Measurements from ENCODE around the gene FAAP20.

GRCh38 chr1:2156866-2157265 lies 37.7 kb downstream of the FAAP20 start:
- TF ChIP-seq, protein P1, sequence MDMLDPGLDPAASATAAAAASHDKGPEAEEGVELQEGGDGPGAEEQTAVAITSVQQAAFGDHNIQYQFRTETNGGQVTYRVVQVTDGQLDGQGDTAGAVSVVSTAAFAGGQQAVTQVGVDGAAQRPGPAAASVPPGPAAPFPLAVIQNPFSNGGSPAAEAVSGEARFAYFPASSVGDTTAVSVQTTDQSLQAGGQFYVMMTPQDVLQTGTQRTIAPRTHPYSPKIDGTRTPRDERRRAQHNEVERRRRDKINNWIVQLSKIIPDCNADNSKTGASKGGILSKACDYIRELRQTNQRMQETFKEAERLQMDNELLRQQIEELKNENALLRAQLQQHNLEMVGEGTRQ (CRISPR knock-in tag; IDR thresholded peaks at IDR 0.05): no peak
- TF ChIP-seq, protein P2, sequence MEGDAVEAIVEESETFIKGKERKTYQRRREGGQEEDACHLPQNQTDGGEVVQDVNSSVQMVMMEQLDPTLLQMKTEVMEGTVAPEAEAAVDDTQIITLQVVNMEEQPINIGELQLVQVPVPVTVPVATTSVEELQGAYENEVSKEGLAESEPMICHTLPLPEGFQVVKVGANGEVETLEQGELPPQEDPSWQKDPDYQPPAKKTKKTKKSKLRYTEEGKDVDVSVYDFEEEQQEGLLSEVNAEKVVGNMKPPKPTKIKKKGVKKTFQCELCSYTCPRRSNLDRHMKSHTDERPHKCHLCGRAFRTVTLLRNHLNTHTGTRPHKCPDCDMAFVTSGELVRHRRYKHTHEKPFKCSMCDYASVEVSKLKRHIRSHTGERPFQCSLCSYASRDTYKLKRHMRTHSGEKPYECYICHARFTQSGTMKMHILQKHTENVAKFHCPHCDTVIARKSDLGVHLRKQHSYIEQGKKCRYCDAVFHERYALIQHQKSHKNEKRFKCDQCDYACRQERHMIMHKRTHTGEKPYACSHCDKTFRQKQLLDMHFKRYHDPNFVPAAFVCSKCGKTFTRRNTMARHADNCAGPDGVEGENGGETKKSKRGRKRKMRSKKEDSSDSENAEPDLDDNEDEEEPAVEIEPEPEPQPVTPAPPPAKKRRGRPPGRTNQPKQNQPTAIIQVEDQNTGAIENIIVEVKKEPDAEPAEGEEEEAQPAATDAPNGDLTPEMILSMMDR (IDR thresholded peaks at IDR 0.05): no peak
- TF ChIP-seq ETV6 (CRISPR knock-in tag; IDR thresholded peaks at IDR 0.05) (no peak), TEAD4 (CRISPR knock-in tag; IDR thresholded peaks at IDR 0.05) (no peak), ZNF425 (CRISPR knock-in tag; conservative IDR thresholded peaks at IDR 0.05) (no peak), ZNF671 (CRISPR knock-in tag; IDR thresholded peaks at IDR 0.05) (no peak), ZNF512 (CRISPR knock-in tag; IDR thresholded peaks at IDR 0.05; ENCODE audit: borderline replicate concordance) (no peak), TP53 (CRISPR knock-in tag; IDR thresholded peaks at IDR 0.05) (no peak), ATF2 (CRISPR knock-in tag; IDR thresholded peaks at IDR 0.05; ENCODE audit: borderline replicate concordance, low read depth) (no peak), CBFB (CRISPR knock-in tag; IDR thresholded peaks at IDR 0.05; ENCODE audit: low read depth) (no peak), ZNF232 (CRISPR knock-in tag; IDR thresholded peaks at IDR 0.05) (no peak)
- TF ChIP-seq, protein P3, sequence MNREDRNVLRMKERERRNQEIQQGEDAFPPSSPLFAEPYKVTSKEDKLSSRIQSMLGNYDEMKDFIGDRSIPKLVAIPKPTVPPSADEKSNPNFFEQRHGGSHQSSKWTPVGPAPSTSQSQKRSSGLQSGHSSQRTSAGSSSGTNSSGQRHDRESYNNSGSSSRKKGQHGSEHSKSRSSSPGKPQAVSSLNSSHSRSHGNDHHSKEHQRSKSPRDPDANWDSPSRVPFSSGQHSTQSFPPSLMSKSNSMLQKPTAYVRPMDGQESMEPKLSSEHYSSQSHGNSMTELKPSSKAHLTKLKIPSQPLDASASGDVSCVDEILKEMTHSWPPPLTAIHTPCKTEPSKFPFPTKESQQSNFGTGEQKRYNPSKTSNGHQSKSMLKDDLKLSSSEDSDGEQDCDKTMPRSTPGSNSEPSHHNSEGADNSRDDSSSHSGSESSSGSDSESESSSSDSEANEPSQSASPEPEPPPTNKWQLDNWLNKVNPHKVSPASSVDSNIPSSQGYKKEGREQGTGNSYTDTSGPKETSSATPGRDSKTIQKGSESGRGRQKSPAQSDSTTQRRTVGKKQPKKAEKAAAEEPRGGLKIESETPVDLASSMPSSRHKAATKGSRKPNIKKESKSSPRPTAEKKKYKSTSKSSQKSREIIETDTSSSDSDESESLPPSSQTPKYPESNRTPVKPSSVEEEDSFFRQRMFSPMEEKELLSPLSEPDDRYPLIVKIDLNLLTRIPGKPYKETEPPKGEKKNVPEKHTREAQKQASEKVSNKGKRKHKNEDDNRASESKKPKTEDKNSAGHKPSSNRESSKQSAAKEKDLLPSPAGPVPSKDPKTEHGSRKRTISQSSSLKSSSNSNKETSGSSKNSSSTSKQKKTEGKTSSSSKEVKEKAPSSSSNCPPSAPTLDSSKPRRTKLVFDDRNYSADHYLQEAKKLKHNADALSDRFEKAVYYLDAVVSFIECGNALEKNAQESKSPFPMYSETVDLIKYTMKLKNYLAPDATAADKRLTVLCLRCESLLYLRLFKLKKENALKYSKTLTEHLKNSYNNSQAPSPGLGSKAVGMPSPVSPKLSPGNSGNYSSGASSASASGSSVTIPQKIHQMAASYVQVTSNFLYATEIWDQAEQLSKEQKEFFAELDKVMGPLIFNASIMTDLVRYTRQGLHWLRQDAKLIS (CRISPR knock-in tag; IDR thresholded peaks at IDR 0.05; ENCODE audit: borderline replicate concordance): no peak
- TF ChIP-seq, protein P4, sequence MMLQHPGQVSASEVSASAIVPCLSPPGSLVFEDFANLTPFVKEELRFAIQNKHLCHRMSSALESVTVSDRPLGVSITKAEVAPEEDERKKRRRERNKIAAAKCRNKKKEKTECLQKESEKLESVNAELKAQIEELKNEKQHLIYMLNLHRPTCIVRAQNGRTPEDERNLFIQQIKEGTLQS (CRISPR knock-in tag; conservative IDR thresholded peaks at IDR 0.05): no peak
- TF ChIP-seq, protein P5, sequence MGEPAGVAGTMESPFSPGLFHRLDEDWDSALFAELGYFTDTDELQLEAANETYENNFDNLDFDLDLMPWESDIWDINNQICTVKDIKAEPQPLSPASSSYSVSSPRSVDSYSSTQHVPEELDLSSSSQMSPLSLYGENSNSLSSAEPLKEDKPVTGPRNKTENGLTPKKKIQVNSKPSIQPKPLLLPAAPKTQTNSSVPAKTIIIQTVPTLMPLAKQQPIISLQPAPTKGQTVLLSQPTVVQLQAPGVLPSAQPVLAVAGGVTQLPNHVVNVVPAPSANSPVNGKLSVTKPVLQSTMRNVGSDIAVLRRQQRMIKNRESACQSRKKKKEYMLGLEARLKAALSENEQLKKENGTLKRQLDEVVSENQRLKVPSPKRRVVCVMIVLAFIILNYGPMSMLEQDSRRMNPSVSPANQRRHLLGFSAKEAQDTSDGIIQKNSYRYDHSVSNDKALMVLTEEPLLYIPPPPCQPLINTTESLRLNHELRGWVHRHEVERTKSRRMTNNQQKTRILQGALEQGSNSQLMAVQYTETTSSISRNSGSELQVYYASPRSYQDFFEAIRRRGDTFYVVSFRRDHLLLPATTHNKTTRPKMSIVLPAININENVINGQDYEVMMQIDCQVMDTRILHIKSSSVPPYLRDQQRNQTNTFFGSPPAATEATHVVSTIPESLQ (CRISPR knock-in tag; IDR thresholded peaks at IDR 0.05): no peak

Measured in WTC11 (cell line).